GM19025 (cell line): ENCODE results near the gene DENND10.
"Not testable (repeated sequence)": the region's sequence is repeated elsewhere in the genome, so short reads cannot be mapped to it uniquely, and the experiment has no call there.

ENCODE experiments used
- ATAC-seq: cut with Tn5 transposase; IDR thresholded peaks from one replicate; pipeline ENCODE4 v1.9.1; 2021; ENCODE audit warnings: mild to moderate bottlenecking, low read depth, moderate library complexity; ENCODE audit not compliant: unreplicated experiment

DENND10 gene

GRCh38 chr10:119129721-119130120 is 25.8 kb downstream of the DENND10 start:
- ATAC-seq: no peak

DNA sequence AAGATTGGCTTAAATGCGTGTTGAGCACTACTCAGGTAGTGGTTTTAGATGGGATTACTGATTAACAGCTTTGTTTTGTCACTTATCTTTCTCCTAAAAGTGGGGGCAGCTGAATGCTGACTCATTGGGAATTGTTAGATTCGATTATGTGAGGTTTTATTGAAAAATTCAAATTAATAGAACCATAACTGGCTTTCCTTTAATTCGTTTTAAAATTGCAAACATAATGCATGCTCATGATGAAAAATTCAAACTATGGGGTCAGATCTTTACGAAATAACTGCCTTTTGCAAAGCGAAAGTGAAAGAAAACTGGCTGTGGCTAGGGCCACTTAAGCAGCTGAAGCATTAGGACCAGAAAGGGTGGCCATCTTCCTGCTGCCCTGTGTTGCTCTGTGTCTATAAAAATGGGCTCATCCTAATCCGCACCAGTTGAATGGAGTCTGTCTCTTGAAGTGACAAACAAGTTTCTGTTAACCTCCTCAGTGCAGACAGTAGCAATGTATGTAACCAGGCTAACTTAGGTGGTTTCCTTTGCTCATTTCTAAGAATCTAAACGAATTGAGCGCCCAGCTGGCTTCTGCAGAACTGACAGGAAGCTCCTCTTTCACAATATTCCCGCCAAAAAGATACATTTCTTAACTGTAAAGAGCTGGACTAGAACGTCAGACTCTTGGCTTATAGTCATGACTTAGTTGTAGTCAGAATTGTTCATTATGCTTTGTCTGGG is 27.8 kb downstream of the DENND10 start:
- peak; percentile 69 for ATAC-seq

GRCh38 chr10:119132521-119133345 is 28.8 kb downstream of the DENND10 start:
- ATAC-seq: no peak

DNA sequence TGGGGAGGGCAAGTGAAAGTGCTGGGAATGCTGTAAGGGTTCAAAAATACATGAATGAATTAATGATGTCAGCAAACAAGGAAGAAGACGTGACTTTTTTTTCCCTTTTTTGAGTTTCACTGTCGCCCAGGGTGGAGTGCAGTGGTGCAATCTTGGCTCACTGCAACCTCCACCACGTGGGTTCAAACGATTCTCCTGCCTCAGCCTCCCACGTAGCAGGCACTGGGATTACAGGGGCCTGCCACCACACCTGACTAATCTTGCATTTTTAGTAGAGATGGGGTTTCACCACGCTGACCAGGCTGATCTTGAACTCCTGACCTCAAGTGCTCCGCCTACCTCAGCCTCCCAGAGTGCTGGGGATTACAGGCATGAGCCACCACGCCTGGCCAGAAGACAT is 30.0 kb downstream of the DENND10 start:
- ATAC-seq: no peak

- no peak for ATAC-seq
Measured at GRCh38 chr10:119135513-119135881, 31.6 kb downstream of the DENND10 start.

DNA sequence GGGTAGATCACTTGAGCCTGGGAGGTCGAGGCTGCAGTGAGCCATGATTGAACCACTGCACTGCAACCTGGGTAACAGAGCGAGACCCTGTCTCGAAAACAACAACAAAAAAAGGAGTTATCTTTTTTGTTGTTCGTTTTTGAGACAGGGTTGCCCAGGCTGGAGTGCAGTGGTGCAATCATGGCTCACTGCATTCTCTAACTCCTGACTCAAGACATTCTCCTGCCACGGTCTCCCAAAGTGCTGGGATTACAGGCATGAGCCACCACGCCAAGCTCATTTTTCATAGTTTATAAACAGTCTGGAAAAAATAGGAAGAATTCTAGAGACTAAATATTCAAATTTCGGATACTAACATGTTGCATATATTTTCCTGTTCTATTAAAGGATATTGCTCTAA is 32.2 kb downstream of the DENND10 start:
- ATAC-seq: no peak

- ATAC-seq: not testable (repeated sequence)
Measured at GRCh38 chr10:119137878-119138277, 34.0 kb downstream of the DENND10 start.

DNA sequence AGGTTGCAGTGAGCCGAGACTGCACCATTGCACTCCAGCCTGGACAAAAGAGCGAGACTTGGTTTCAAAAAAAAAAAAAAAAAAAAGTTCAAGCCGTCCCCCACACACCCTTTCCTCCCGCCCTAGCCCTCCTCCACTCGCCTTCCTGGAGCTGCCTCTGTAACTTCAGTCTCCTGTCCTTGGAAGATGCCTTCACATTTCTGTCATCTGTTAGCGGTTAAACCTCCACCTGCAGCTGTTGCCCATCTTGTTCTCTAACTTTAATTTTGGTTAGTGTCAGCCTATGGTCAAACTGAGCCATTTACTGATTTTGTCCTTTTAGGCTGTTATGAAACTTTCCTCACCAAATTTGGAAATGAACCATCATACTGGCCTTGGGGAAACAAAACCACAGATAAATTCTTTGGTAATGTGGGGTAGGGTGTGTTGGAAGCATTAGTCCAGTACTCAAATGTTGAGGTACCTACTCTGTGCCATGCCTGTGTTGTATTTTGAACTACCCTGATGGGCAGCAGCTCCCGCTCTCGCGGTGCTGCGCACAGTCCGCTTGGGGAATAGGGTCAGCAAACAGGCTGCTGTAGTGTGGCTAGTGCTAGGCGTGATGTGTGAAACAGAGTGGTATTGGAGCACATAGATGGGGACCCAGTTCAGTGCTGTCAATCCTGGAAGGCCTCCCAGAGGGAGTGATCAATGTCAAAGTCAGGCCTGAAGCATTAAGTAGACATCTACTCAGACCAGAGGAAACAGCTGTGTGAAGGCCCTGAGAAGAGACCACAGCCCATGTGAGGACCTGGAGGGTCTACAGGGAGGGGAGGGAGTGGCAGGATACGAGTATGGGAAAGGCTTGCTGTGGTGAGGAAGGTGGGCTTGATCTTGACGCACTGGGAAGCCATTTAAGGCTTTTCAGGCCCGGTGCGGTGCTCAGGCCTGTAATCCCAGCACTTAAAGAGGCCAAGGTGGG is 34.7 kb downstream of the DENND10 start:
- ATAC-seq: no peak

DNA sequence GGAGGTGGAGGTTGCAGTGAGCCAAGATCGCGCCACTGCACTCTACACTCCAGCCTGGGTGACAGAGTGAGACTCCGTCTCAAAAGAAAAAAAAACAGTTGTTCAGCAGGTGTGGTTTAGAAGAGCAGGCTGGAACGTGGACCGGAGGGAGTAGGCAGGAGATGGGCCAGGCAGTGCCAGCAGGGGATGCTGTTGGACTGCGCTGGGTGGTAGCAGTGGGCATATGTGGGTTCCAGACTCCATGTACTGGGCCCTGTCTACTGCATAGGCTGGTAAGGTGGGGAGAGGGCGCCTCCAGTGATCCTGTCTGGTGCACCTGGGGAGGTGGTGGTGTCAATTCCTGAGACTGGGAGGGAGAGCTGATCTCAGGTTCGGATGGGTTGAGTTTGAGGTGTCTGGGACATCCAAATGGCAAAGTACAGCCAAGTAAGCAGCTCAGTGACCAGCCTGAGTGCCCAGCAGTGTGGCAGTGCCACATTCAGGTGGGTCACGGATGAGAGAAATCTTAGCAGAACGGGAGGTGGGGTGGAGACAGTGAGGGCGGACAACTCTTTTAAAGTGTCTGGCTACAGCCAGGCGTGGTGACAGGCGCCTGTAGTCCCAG is 35.7 kb downstream of the DENND10 start:
- ATAC-seq: no peak

GRCh38 chr10:119140603-119141245 is 36.8 kb downstream of the DENND10 start:
- ATAC-seq: no peak

DNA sequence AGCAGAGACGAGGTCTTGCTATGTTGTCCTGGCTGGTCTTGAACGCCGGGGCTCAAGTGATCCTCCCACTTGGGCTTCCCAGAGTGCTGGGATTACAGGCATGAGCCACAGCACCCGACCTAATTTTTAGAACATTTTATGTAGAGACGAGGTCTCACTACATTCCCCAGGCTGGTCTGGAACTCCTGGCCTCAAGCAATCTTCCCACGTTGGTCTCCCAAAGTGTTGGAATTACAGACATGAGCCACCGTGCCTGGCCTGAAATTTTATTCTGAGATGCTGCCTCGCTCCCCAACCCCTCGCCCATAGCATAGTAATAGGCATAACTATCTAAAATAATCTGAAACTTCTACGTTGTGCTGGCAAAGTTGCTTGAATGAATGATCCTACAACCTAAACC is 39.7 kb downstream of the DENND10 start:
- ATAC-seq: no peak

GRCh38 chr10:119149157-119149556 is 45.2 kb downstream of the DENND10 start:
- ATAC-seq: no peak

DNA sequence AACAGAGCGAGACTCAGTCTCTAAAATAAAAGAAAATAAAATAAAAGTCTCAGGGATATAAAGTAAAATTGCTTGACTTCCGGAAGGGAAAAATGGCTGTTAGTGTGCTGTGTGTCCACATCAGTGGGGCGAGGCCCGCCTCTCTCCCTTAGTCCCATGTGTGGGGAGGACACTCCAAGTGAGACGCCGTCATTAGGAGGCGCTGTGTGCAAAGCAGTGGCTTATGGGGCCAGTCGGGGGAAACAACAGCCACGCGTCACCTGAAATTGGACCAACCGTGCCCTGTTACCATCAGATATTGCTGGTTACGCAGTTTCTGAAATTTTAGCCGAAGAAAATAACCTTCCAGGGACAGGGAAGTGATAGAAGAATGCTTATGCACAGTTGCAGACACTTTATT is 45.8 kb downstream of the DENND10 start:
- no peak for ATAC-seq

DNA sequence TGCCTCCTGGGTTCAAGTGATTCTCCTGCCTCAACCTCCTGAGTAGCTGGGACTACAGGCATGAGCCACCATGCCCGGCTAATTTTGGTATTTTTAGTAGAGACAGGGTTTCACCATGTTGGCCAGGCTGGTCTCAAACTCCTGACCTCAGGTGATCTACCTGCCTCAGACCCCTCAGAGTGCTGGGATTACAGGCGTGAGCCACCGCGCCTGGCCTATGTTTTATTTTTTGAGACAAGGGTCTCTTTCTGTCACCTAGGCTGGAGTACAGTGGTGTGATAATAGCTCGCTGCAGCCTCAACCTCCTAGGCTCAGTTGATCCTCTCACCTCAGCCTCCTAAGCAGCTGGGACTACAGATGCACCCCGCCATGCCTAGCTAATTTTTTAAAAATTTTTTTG is 47.7 kb downstream of the DENND10 start:
- not testable (repeated sequence) for ATAC-seq

GRCh38 chr10:119153041-119153440 is 49.1 kb downstream of the DENND10 start:
- ATAC-seq: no peak

GRCh38 chr10:119153661-119154060 is 49.7 kb downstream of the DENND10 start:
- no peak for ATAC-seq

- no peak for ATAC-seq
Measured at GRCh38 chr10:119159332-119159731, 55.4 kb downstream of the DENND10 start.

DNA sequence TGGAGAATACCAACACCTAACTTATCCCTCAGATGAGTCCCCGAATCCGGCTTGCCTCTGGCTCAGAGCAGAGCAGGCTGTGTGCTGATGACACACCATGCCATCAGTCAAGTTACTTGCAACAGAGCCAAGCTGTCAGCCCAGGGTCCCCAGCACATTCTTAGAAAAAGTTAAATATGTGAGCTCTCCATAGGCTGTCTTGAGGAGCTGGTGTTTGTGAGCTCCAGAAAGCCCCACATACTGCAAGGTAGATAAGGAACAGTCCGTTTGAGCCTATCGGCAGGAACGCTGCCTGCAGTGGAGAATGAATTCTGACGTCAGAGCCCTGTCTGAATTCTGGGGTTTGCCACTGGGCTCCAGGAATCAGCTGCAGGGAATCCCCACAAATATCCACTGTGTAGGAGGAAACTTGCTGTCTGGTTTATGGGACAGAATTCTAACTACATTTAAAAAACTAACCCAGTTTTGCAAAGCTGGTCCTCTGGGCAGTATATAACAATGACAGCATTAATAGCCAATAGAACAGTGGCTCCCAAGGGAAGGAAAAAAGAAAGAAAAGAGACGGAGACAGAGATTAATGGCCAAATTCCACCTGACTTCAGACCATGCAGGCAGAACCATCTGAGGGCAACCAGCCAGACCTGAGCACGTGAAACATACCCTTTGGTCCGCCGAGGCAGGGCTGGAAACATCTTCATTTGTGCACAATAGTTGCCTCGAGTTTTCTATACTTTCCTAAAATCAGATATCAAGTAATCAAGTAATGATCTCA is 58.0 kb downstream of the DENND10 start:
- no peak for ATAC-seq

GRCh38 chr10:119162452-119163092 is 58.7 kb downstream of the DENND10 start:
- no peak for ATAC-seq
